Stimulated activated CD4-positive, alpha-beta T cell treated with anti-CD3 and anti-CD28 coated beads, Interleukin-1b, Interleukin-23, amount 100 ng/mL, for 24 hours (primary cell): ENCODE data around the gene HDLBP.

Experiments
- DNase-seq, 4 experiments: peaks; one replicate each; pipeline ENCODE4 v3.0.0-alpha.2; 2020; ENCODE audit warnings: low read depth in 4 of 4, low spot score in 1 of 4

Gene HDLBP

GRCh38 chr2:241214209-241214608 lies 101.3 kb downstream of the HDLBP start:
- DNase-seq = no peak

- no peak for DNase-seq
Observed at GRCh38 chr2:241213567-241213966, 101.9 kb downstream of the HDLBP start.

GRCh38 chr2:241213041-241213440 lies 102.4 kb downstream of the HDLBP start:
- no peak for DNase-seq

GRCh38 chr2:241211276-241211675 lies 104.2 kb downstream of the HDLBP start:
- no peak for DNase-seq

- no peak for DNase-seq
Observed at GRCh38 chr2:241209271-241209670, 106.2 kb downstream of the HDLBP start.

- no peak for DNase-seq
Observed at GRCh38 chr2:241208058-241208457, 107.4 kb downstream of the HDLBP start.

- no peak for DNase-seq
Observed at GRCh38 chr2:241207641-241208040, 107.8 kb downstream of the HDLBP start.

- no peak for DNase-seq
Observed at GRCh38 chr2:241207151-241207550, 108.3 kb downstream of the HDLBP start.

GRCh38 chr2:241205086-241205485 lies 110.4 kb downstream of the HDLBP start:
- DNase-seq = no peak

- DNase-seq = no peak
Observed at GRCh38 chr2:241204490-241204889, 111.0 kb downstream of the HDLBP start.

- no peak for DNase-seq
Observed at GRCh38 chr2:241204010-241204384, 111.5 kb downstream of the HDLBP start.

- no peak for DNase-seq
Observed at GRCh38 chr2:241203218-241204009, 112.1 kb downstream of the HDLBP start.

GRCh38 chr2:241202681-241203080 lies 112.8 kb downstream of the HDLBP start:
- DNase-seq = no peak

GRCh38 chr2:241202268-241202585 lies 113.2 kb downstream of the HDLBP start:
- no peak for DNase-seq

GRCh38 chr2:241201445-241202267 lies 113.8 kb downstream of the HDLBP start:
- DNase-seq = no peak

- DNase-seq = no peak
Observed at GRCh38 chr2:241200822-241201395, 114.6 kb downstream of the HDLBP start.

- DNase-seq = no peak
Observed at GRCh38 chr2:241199897-241200821, 115.3 kb downstream of the HDLBP start.

GRCh38 chr2:241199286-241199685 lies 116.2 kb downstream of the HDLBP start:
- DNase-seq = no peak

- no peak for DNase-seq
Observed at GRCh38 chr2:241198381-241199279, 116.8 kb downstream of the HDLBP start.

GRCh38 chr2:241197947-241198346 lies 117.5 kb downstream of the HDLBP start:
- no peak for DNase-seq
